IPS-18c (cell line): ENCODE results near the gene NOG.

ENCODE experiments used
- H3K4me3 ChIP-seq: 2 replicates; pipeline ENCODE4 v1.7.0; 2013; ENCODE audit warnings: low read depth, mild to moderate bottlenecking, low read length, moderate library complexity; ENCODE audit not compliant: insufficient read depth
- H3K9me3 ChIP-seq: one replicate; pipeline ENCODE4 v1.6.1; 2013; ENCODE audit warnings: mild to moderate bottlenecking, low read length, moderate library complexity; ENCODE audit not compliant: control insufficient read depth, insufficient read depth

Gene NOG

DNA sequence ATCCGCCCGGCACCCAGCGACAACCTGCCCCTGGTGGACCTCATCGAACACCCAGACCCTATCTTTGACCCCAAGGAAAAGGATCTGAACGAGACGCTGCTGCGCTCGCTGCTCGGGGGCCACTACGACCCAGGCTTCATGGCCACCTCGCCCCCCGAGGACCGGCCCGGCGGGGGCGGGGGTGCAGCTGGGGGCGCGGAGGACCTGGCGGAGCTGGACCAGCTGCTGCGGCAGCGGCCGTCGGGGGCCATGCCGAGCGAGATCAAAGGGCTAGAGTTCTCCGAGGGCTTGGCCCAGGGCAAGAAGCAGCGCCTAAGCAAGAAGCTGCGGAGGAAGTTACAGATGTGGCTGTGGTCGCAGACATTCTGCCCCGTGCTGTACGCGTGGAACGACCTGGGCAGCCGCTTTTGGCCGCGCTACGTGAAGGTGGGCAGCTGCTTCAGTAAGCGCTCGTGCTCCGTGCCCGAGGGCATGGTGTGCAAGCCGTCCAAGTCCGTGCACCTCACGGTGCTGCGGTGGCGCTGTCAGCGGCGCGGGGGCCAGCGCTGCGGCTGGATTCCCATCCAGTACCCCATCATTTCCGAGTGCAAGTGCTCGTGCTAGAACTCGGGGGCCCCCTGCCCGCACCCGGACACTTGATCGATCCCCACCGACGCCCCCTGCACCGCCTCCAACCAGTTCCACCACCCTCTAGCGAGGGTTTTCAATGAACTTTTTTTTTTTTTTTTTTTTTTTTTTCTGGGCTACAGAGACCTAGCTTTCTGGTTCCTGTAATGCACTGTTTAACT lies 1.0 kb downstream of the NOG start:
- H3K4me3 ChIP-seq = peak overlapping the region; percentile 65
- no peaks in the 10 kb centered on the region for H3K9me3 ChIP-seq

DNA sequence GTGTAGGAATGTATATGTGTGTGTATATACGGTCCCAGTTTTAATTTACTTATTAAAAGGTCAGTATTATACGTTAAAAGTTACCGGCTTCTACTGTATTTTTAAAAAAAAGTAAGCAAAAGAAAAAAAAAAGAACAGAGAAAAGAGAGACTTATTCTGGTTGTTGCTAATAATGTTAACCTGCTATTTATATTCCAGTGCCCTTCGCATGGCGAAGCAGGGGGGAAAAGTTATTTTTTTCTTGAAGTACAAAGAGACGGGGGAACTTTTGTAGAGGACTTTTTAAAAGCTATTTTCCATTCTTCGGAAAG lies 1.6 kb downstream of the NOG start:
- Histone ChIP-seq H3K9me3 (no peaks in the 10 kb centered on the region), H3K4me3 (no peak overlapping the region; the same call in 1 of the 2 replicates)

GRCh38 chr17:56595831-56596690 lies 2.6 kb downstream of the NOG start:
- no peaks in the 10 kb centered on the region for H3K9me3 ChIP-seq
- peak overlapping the region; percentile 38 for H3K4me3 ChIP-seq

DNA sequence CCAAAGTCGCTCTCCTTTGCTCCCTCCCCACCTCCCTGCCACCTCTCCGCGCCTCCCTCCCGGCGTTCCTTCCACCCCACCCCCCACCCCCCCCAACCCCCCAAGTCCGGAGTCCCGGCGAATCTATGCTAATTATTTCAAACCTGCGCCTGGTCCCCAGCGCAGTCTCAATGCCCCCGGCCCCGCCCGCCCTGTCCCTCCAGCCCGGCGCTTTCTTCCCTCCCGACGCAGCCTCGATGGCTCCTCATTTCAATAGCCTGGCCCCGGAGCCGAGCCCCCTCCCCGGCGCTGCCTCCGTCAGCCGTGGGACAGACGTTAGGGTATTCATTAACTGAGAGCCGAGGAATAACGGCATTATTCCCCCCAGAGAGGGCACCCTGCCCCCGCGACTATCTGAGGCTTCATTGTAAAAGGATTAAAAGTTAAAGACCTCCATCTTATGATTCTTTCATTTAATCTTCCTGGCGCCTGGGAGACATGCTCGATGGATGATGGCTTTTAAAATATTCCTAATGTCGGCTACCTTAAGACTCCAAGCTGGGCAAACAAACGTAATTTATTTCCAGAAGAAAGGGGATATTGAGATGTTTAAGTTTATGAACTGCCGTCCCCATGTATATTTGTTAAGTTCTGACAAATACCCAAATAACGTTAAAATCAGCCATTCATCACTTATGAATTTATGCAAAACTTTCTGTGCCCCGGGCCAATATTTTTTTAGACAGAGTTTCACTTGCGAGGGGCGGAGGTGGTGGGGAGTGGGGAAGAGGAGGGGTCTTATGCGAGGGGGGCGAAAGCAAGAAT lies 3.4 kb downstream of the NOG start:
- no peaks in the 10 kb centered on the region for H3K9me3 ChIP-seq
- H3K4me3 ChIP-seq = peak overlapping the region; percentile 51

- Histone ChIP-seq H3K4me3 (peak overlapping the region; percentile 51; the same call in 1 of the 2 replicates), H3K9me3 (no peaks in the 10 kb centered on the region)
These were observed 4.0 kb downstream of the NOG start for GRCh38 chr17:56597495-56597990.

GRCh38 chr17:56598466-56598865 lies 5.0 kb downstream of the NOG start:
- Histone ChIP-seq H3K9me3 (no peaks in the 10 kb centered on the region), H3K4me3 (no peak overlapping the region)

DNA sequence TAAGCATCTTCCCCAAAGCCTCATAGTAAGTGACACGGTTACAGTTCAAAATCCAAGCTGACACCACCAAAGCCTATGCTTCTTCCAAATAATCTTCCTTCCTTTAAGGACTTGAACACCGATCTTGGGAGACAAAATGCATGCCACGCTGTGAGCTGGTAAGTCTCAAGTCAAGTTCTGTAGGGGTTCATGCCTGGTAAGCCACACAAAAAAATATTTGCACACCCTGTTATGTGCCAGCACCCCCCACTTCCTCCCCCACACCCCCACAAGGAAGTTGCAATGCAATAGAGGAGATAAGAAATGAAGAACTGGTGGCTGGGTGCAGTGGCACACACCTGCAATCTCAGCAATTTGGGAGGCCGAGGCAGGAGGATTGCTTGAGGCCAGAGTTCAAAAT lies 5.6 kb downstream of the NOG start:
- no peak overlapping the region for H3K4me3 ChIP-seq
- no peaks in the 10 kb centered on the region for H3K9me3 ChIP-seq

GRCh38 chr17:56599566-56599965 lies 6.1 kb downstream of the NOG start:
- no peaks in the 10 kb centered on the region for H3K9me3 ChIP-seq
- H3K4me3 ChIP-seq = no peak overlapping the region

DNA sequence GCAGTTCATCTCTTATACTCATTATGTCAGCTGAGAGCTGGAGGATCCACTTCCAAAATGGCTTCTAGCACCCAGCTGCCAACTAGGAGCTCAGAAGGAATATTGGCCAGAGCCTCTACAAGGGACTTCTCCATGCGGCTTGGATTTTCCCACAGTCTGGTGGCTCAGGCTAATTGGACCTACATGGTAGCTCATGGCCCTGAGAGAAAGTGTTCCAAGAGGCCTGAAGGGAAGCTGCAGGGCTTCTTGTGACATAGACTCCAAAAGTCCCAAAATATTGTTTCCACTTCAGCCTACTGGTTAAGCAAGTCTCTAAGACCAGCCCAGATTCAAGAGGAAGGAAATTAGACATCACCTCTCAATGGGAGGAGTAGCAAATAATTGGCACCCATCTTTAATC lies 6.8 kb downstream of the NOG start:
- Histone ChIP-seq H3K9me3 (no peaks in the 10 kb centered on the region), H3K4me3 (no peak overlapping the region)

DNA sequence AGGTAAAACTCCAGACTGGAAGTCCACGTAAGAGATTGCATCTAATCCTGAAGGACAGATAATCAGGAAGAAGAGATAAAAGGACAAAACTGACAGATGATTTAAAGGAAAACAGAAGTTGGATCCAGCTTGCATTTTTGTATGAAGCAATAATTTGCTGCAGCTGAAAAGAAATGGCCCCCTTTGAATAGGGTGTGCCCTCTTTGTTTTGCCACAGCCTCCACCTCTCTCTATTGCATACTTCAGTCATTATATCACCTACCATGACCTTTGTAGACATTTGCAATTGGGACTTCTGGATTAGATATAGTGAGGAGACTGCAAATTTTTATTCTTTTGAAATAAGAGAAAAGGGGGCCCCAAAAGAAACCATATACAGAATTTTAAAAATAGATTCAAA lies 8.1 kb downstream of the NOG start:
- no peak overlapping the region for H3K4me3 ChIP-seq
- H3K9me3 ChIP-seq = no peaks in the 10 kb centered on the region

DNA sequence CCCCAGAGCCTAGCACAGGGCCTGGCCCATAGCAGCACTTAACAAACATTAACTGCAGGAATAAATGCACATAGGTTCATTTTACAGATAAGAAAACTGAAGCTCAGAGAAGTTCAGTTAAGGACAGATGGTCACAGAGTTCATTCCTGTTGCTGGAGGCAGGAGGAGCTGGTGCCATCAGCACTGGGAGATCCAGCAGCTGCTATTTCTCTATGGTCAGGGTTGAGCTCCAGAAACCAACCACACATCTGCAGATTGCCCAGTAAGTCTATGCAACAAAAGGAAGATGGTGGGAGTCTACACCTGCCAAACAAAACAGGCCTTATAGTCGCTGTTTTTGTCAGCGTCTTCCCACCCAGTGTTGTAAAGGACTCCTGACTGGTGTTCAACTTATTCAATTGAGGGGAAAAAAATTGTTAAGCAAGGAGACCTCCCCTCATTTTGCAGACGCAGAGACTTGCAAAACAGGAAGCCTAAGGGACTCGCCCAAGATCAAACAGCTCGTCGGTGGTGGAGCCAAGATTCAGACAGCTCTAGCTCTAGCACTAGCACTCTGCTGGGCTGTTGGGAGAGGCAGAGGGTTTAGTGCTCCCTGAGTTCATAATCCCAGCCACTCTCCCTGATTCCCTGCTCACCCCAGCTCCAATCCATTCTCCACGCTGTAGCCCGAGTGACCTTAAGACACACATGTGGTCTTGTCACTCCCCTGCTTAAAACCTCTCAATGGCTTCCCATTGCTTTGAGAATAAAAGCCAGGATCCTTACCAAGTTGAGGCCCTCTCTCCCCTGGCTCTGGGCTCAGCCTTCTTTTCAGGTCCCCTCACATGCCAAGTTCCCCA lies 9.0 kb downstream of the NOG start:
- H3K4me3 ChIP-seq = no peak overlapping the region
- H3K9me3 ChIP-seq = no peaks in the 10 kb centered on the region

GRCh38 chr17:56603486-56604238 lies 10.2 kb downstream of the NOG start:
- no peak overlapping the region for H3K4me3 ChIP-seq
- no peaks in the 10 kb centered on the region for H3K9me3 ChIP-seq

DNA sequence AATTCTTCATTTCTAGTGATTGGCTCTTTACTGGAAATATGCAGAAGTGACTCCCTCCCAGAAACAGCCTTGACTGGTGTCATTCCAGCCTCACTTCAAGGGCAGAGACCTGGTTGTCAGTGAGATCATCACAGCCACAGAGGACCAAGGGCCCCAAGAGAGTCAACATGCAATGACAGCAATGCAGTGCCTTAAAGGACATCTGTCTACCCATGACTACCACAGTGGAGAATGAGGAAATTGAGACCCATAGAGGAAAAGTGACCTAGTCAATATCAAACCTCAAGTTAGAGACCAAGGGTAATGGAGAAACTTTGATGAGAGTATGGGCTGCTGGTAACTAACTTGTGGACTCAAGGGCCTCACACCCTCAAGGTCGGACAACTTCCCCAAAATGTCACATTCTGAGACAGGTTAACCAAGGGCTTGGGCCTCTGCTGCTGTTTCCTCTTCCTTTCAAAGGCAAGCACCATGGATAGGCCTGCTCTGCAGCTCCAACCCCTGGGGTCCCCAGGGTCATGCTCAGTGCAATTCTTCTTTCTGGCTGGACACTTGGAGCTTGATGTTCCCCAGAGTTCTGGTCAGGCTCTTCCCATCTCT lies 11.3 kb downstream of the NOG start:
- Histone ChIP-seq H3K9me3 (no peaks in the 10 kb centered on the region), H3K4me3 (no peak overlapping the region)

- H3K4me3 ChIP-seq = no peak overlapping the region
- H3K9me3 ChIP-seq = no peaks in the 10 kb centered on the region
These were observed 15.4 kb downstream of the NOG start for GRCh38 chr17:56608944-56609343.

GRCh38 chr17:56610321-56610720 lies 16.8 kb downstream of the NOG start:
- no peak overlapping the region for H3K4me3 ChIP-seq
- no peaks in the 10 kb centered on the region for H3K9me3 ChIP-seq

DNA sequence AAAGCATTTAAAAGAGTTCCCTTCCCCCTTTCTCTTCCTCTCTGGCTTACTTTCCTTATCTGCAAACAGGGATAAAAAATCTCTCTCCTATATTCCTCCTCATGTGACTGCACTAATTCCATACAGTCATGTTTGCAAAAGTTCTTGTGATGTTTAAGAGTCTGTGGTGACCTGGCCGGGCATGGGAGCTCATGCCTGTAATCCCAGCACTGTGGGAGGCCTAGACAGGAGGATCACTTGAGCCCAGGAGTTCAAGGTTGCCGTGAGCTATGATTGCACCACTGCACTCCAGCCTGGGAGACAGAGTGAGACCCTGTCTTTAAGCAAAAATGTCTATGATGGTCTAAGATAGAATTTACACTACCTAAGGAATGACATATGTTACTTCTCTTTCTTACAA lies 19.6 kb downstream of the NOG start:
- no peak overlapping the region for H3K4me3 ChIP-seq
- H3K9me3 ChIP-seq = no peaks in the 10 kb centered on the region
